DOHH2 (cell line): ENCODE results near the gene PEX3.

Experiments
- H3F3A ChIP-seq: fragments of 200-600 bp; sonication (generic), shearing (Covaris generic); 2 replicates; pipeline ENCODE4 v1.6.0; 2016; ENCODE audit warnings: antibody characterized with exemption, mild to moderate bottlenecking; ENCODE audit not compliant: control insufficient read depth, insufficient read depth
- H3K27ac ChIP-seq: fragments of 200-600 bp; sonication (generic); 2 replicates; pipeline ENCODE4 v1.5.1; 2014; ENCODE audit warnings: low read depth, mild to moderate bottlenecking, low read length, moderate library complexity
- H3K27me3 ChIP-seq: fragments of 200-600 bp; sonication (generic); 2 replicates; pipeline ENCODE4 v1.6.1; 2014; ENCODE audit warnings: mild to moderate bottlenecking, low read length, mixed read lengths; ENCODE audit not compliant: control insufficient read depth
- H3K36me3 ChIP-seq: fragments of 200-600 bp; sonication (generic); 2 replicates; pipeline ENCODE4 v1.6.1; 2014; ENCODE audit warnings: mild to moderate bottlenecking, low read length, moderate library complexity, mixed read lengths; ENCODE audit not compliant: control insufficient read depth
- H3K4me1 ChIP-seq: fragments of 200-600 bp; sonication (generic); 2 replicates; pipeline ENCODE4 v1.6.1; 2014; ENCODE audit warnings: mild to moderate bottlenecking, low read length, mixed read lengths; ENCODE audit not compliant: control insufficient read depth
- H3K4me2 ChIP-seq: fragments of 200-600 bp; sonication (generic); 2 replicates; pipeline ENCODE4 v1.6.0; 2014; ENCODE audit warnings: mild to moderate bottlenecking, low read length, moderate library complexity
- H3K4me3 ChIP-seq: fragments of 200-600 bp; sonication (generic); 2 replicates; pipeline ENCODE4 v1.5.1; 2014; ENCODE audit warnings: mild to moderate bottlenecking, low read length, mixed read lengths
- H3K79me2 ChIP-seq: fragments of 200-600 bp; sonication (generic); 2 replicates; pipeline ENCODE4 v1.6.1; 2014; ENCODE audit warnings: mild to moderate bottlenecking, low read length, mixed read lengths; ENCODE audit not compliant: control insufficient read depth
- H3K9me2 ChIP-seq: fragments of 200-600 bp; sonication (generic); replicated peaks from 2 replicates; pipeline ENCODE4 v1.6.1; 2014; ENCODE audit warnings: mild to moderate bottlenecking, low read length, mixed read lengths; ENCODE audit not compliant: control insufficient read depth
- H3K9me3 ChIP-seq: fragments of 200-600 bp; sonication (generic); 2 replicates; pipeline ENCODE4 v1.6.1; 2014; ENCODE audit warnings: antibody characterized with exemption, low read length, mixed read lengths; ENCODE audit not compliant: control insufficient read depth, insufficient read depth
- H4K20me1 ChIP-seq: fragments of 200-600 bp; sonication (generic); 2 replicates; pipeline ENCODE4 v1.6.0; 2014; ENCODE audit warnings: low read depth, mild to moderate bottlenecking, antibody characterized with exemption, low read length, moderate library complexity; ENCODE audit not compliant: control insufficient read depth, insufficient read depth
- CTCF ChIP-seq: fragments of 200-600 bp; sonication (generic); IDR thresholded peaks from one replicate; pipeline ENCODE4 v1.5.1; 2014; ENCODE audit warnings: antibody characterized with exemption, mild to moderate bottlenecking, low read depth, low read length; ENCODE audit not compliant: poor library complexity, severe bottlenecking
- EZH2phosphoT487 ChIP-seq: fragments of 200-600 bp; sonication (generic); IDR thresholded peaks from 2 replicates; pipeline ENCODE4 v1.6.1; 2017; ENCODE audit warnings: borderline replicate concordance, mild to moderate bottlenecking, antibody characterized with exemption, low read length, moderate library complexity, mixed read lengths

Gene PEX3

GRCh38 chr6:143450453-143451371, at the start of gene PEX3, which contains the start of gene ADAT2:
Gene PEX3 (plus strand): TSS chr6:143450805. CDS start chr6:143451043, 238 bp downstream.
Gene ADAT2 (minus strand): TSS chr6:143450695. CDS start chr6:143450658, 37 bp downstream.
- peaks cover 5% of the 10 kb centered on the region; the same call in 1 of the 2 replicates for H3F3A ChIP-seq
- TF ChIP-seq EZH2phosphoT487, result no peak
- no peak for TF ChIP-seq CTCF

GRCh38 chr6:143401068-143401446, 49.5 kb upstream of the PEX3 start:
- TF ChIP-seq CTCF (no peak), EZH2phosphoT487 (no peak)
- Histone ChIP-seq H3K4me3 (no peak overlapping the region), H4K20me1 (no peaks in the 10 kb centered on the region), H3F3A (no peaks in the 10 kb centered on the region), H3K36me3 (no peaks in the 10 kb centered on the region), H3K9me3 (no peaks in the 10 kb centered on the region), H3K4me2 (no peak overlapping the region), H3K79me2 (no peaks in the 10 kb centered on the region), H3K4me1 (no peaks in the 10 kb centered on the region), H3K27me3 (no peaks in the 10 kb centered on the region; the same call in 1 of the 2 replicates), H3K9me2 (no peaks in the 10 kb centered on the region), H3K27ac (no peak overlapping the region)

More at GRCh38 chr6:143450453-143451371, at the start of gene PEX3, which contains the start of gene ADAT2:
- H3K36me3 ChIP-seq, result peaks cover 11% of the 10 kb centered on the region; the same call in 1 of the 2 replicates
- peaks cover 32% of the 10 kb centered on the region for H3K4me1 ChIP-seq
- H3K27ac ChIP-seq, result peak within 1 kb of the TSS; percentile 53
- no peaks in the 10 kb centered on the region for H3K9me2 ChIP-seq
- H3K9me3 ChIP-seq, result no peaks in the 10 kb centered on the region
- H3K4me3 ChIP-seq, result peak within 1 kb of the TSS; percentile 90
- H3K79me2 ChIP-seq, result peaks cover 84% of the 10 kb centered on the region
- H3K4me2 ChIP-seq, result peak within 1 kb of the TSS; percentile 68
- no peaks in the 10 kb centered on the region for H3K27me3 ChIP-seq
- 0 out of 2 replicates have a peak, but pooled peaks cover 4% of the 10 kb centered on the region for H4K20me1 ChIP-seq

GRCh38 chr6:143401636-143402370, 48.8 kb upstream of the PEX3 start:
- no peaks in the 10 kb centered on the region for H3K9me2 ChIP-seq
- peaks cover 6% of the 10 kb centered on the region for H3K4me1 ChIP-seq
- H3K4me2 ChIP-seq, result no peak overlapping the region
- no peak overlapping the region for H3K4me3 ChIP-seq
- no peak overlapping the region for H3K27ac ChIP-seq
- no peaks in the 10 kb centered on the region for H4K20me1 ChIP-seq
- H3K27me3 ChIP-seq, result no peaks in the 10 kb centered on the region; the same call in 1 of the 2 replicates
- H3F3A ChIP-seq, result no peaks in the 10 kb centered on the region
- H3K9me3 ChIP-seq, result no peaks in the 10 kb centered on the region
- TF ChIP-seq EZH2phosphoT487, result no peak
- TF ChIP-seq CTCF, result no peak
- no peaks in the 10 kb centered on the region for H3K36me3 ChIP-seq
- no peaks in the 10 kb centered on the region for H3K79me2 ChIP-seq
